GM12878 (cell line): Measurements from ENCODE around the gene SLC36A3. TPM values are rescaled to one million over a fixed set of nuclear protein-coding genes. Genes with fewer than 3 reads are reported as not detected.

ENCODE experiments used
- BCL11A ChIP-seq: IDR thresholded peaks from 2 replicates; pipeline ENCODE4 v1.6.1; 2011; ENCODE audit warnings: low read depth, low read length
- CREM ChIP-seq: IDR thresholded peaks from 2 replicates; pipeline ENCODE4 v1.6.1; 2014; ENCODE audit warnings: antibody characterized with exemption, low read depth
- ESRRA ChIP-seq: IDR thresholded peaks from 2 replicates; pipeline ENCODE4 v1.6.1; 2012; ENCODE audit warnings: mild to moderate bottlenecking, low read length, improper control_type of control experiment
- FOXM1 ChIP-seq: IDR thresholded peaks from 2 replicates; pipeline ENCODE4 v1.6.1; 2012; ENCODE audit warnings: low read depth, mild to moderate bottlenecking, inconsistent platforms, low read length, moderate library complexity
- IRF4 ChIP-seq: IDR thresholded peaks from 2 replicates; pipeline ENCODE4 v1.6.1; 2011; ENCODE audit warnings: low read depth, low read length
- KDM1A ChIP-seq: fragments of 200-600 bp; sonication (generic); IDR thresholded peaks from 2 replicates; pipeline ENCODE4 v1.6.1; 2016; ENCODE audit warnings: borderline replicate concordance
- KLF5 ChIP-seq: fragments of 450-650 bp; IDR thresholded peaks from 2 replicates; pipeline ENCODE4 v1.6.1; 2014; ENCODE audit warnings: mild to moderate bottlenecking; ENCODE audit not compliant: partially characterized antibody
- MEF2A ChIP-seq: IDR thresholded peaks from 2 replicates; pipeline ENCODE4 v1.6.1; 2011; ENCODE audit warnings: low read depth, mild to moderate bottlenecking, low read length, moderate library complexity; ENCODE audit not compliant: insufficient read depth
- NFIC ChIP-seq: IDR thresholded peaks from 2 replicates; pipeline ENCODE4 v1.6.1; 2012; ENCODE audit warnings: low read depth, mild to moderate bottlenecking, inconsistent platforms, low read length, moderate library complexity
- NFYA ChIP-seq: IDR thresholded peaks from 2 replicates; pipeline ENCODE4 v1.6.1; 2011; ENCODE audit warnings: low read depth, mild to moderate bottlenecking, low read length, improper control_type of control experiment, borderline replicate concordance
- NFYB ChIP-seq: IDR thresholded peaks from 2 replicates; pipeline ENCODE4 v1.6.1; 2011; ENCODE audit warnings: low read depth, mild to moderate bottlenecking, low read length, improper control_type of control experiment, moderate library complexity; ENCODE audit not compliant: insufficient read depth
- NR2F1 ChIP-seq: fragments of 450-650 bp; conservative IDR thresholded peaks from 2 replicates; pipeline ENCODE4 v1.6.1; 2017; ENCODE audit warnings: mild to moderate bottlenecking
- POU2F2 ChIP-seq: IDR thresholded peaks from 3 replicates; pipeline ENCODE4 v1.6.1; 2011; ENCODE audit warnings: low read depth, mild to moderate bottlenecking, low read length, borderline replicate concordance
- SMARCA5 ChIP-seq: fragments of 450-650 bp; IDR thresholded peaks from 2 replicates; pipeline ENCODE4 v1.6.1; 2017; ENCODE audit warnings: mild to moderate bottlenecking
- SREBF2 ChIP-seq: IDR thresholded peaks from 2 replicates; pipeline ENCODE4 v1.6.1; 2012; ENCODE audit warnings: mild to moderate bottlenecking, low read length
- TCF7 ChIP-seq: IDR thresholded peaks from 2 replicates; pipeline ENCODE4 v1.6.1; 2014; ENCODE audit warnings: antibody characterized with exemption, borderline replicate concordance
- YY1 ChIP-seq: IDR thresholded peaks from 2 replicates; pipeline ENCODE4 v1.6.1; 2011; ENCODE audit warnings: low read depth, mild to moderate bottlenecking, low read length
- ZNF384 ChIP-seq: IDR thresholded peaks from 2 replicates; pipeline ENCODE4 v1.6.1; 2012; ENCODE audit warnings: low read depth, mild to moderate bottlenecking, low read length, improper control_type of control experiment, borderline replicate concordance
- polyA plus RNA-seq, 11 experiments: library from polyadenylated mRNA; depleted of rRNA in 4 of 11; unstranded in 6 of 11; stranded (reverse) in 5 of 11; fragments of >200 nt; fragmentation: Nextera tagmentation in 4 of 11; fragmentation: Illumina TruSeq in 1 of 11; extraction: Ambion mirVana in 4 of 11; extraction: Trizol in 1 of 11; gene quantifications; 1 replicate in 1 of 11; 2 replicates in 10 of 11; pipeline versions ENCODE4 v1.2.1 to v1.2.3, GENCODE V29; 2011 to 2016; ENCODE audit warnings: inconsistent platforms in 2 of 11, missing spikeins in 2 of 11, low read depth in 1 of 11
- total RNA-seq, 4 experiments: library from RNA; depleted of rRNA in 3 of 4; stranded (reverse); fragments of >200 nt in 3 of 4; fragmentation: Illumina TruSeq in 1 of 4; extraction: Trizol in 1 of 4; gene quantifications; 2 replicates each; pipeline versions ENCODE4 v1.2.1 to v1.2.3, GENCODE V29; 2013 to 2021
- TF ChIP-seq, protein P1 (sequence below): IDR thresholded peaks from 2 replicates; pipeline ENCODE4 v1.6.1; 2011; ENCODE audit warnings: borderline replicate concordance, low read depth, mild to moderate bottlenecking, moderate library complexity, mixed read lengths, low read length; ENCODE audit not compliant: insufficient read depth; ENCODE audit errors: extremely low read length
- TF ChIP-seq, protein P2 (sequence below): IDR thresholded peaks from 2 replicates; pipeline ENCODE4 v1.6.1; 2011; ENCODE audit warnings: low read depth, low read length, improper control_type of control experiment, borderline replicate concordance
- TF ChIP-seq, protein P3 (sequence below): fragments of 450-650 bp; IDR thresholded peaks from 2 replicates; pipeline ENCODE4 v1.6.1; 2017; ENCODE audit warnings: borderline replicate concordance
- TF ChIP-seq, protein P4 (sequence below): fragments of 450-650 bp; IDR thresholded peaks from 2 replicates; pipeline ENCODE4 v1.6.1; 2016; ENCODE audit warnings: mild to moderate bottlenecking
- TF ChIP-seq, protein P5 (sequence below): fragments of 450-650 bp; IDR thresholded peaks from 2 replicates; pipeline ENCODE4 v1.6.1; 2017; ENCODE audit warnings: mild to moderate bottlenecking

Gene SLC36A3
- total and polyA plus RNA-seq, 10 of the 15 experiments (the other 5 are each of a cell fraction or from before 2014, with no cell fraction given), result 0.03 TPM; not detected in 9

DNA sequence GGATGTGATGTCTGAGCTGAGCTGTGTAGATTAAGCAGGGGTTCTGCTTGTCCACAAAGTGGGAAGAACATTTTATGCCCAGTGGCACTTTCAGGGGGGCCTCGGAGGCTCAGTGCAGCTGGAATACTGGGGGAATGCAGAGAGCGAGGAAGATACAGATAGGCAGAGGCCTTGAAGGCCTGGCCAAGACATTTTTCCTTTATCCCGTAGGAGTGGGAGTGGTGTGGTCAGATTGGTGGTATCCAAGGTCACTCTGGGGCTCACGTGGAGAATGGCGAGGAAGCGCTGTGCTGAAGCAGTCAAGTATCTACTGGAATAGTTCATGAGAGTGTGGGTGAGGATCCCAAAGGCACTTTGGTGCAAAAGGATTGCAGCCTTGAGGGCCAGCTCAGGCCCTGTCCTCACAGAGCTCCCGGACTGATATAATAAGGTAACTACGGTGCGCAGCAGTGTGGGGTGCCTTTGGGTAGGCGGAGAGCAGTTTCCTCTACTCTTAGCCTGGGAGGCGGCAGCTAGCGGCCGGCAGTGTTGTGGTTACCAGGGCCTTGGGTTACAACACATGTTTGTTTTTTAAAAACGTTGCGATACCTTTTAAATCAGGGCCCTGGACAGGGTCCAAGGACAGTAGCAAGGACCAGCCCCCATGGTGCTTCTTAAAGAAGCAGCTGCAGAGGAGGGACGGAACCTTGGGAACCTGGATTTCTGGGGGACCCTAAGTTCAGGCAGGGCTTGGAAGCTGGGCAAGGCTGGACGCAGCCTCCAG, 68.9 kb downstream of the SLC36A3 start (continued):
- TF ChIP-seq, protein P1, sequence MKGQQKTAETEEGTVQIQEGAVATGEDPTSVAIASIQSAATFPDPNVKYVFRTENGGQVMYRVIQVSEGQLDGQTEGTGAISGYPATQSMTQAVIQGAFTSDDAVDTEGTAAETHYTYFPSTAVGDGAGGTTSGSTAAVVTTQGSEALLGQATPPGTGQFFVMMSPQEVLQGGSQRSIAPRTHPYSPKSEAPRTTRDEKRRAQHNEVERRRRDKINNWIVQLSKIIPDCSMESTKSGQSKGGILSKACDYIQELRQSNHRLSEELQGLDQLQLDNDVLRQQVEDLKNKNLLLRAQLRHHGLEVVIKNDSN, result no peak
- TF ChIP-seq NR2F1, result 0 out of 2 replicates have a peak, but pooled peaks have one; percentile 18
- no peak for TF ChIP-seq KLF5
- TF ChIP-seq, protein P2, sequence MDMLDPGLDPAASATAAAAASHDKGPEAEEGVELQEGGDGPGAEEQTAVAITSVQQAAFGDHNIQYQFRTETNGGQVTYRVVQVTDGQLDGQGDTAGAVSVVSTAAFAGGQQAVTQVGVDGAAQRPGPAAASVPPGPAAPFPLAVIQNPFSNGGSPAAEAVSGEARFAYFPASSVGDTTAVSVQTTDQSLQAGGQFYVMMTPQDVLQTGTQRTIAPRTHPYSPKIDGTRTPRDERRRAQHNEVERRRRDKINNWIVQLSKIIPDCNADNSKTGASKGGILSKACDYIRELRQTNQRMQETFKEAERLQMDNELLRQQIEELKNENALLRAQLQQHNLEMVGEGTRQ, result no peak
- no peak for TF ChIP-seq TCF7
- no peak for TF ChIP-seq KDM1A
- TF ChIP-seq NFIC, result no peak
- no peak for TF ChIP-seq BCL11A
- no peak; the same call in 1 of the 2 replicates for TF ChIP-seq CREM
- TF ChIP-seq, protein P3, sequence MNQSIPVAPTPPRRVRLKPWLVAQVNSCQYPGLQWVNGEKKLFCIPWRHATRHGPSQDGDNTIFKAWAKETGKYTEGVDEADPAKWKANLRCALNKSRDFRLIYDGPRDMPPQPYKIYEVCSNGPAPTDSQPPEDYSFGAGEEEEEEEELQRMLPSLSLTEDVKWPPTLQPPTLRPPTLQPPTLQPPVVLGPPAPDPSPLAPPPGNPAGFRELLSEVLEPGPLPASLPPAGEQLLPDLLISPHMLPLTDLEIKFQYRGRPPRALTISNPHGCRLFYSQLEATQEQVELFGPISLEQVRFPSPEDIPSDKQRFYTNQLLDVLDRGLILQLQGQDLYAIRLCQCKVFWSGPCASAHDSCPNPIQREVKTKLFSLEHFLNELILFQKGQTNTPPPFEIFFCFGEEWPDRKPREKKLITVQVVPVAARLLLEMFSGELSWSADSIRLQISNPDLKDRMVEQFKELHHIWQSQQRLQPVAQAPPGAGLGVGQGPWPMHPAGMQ, result no peak
- TF ChIP-seq NFYA, result no peak
- TF ChIP-seq ESRRA, result no peak
- no peak for TF ChIP-seq POU2F2
- TF ChIP-seq, protein P4, sequence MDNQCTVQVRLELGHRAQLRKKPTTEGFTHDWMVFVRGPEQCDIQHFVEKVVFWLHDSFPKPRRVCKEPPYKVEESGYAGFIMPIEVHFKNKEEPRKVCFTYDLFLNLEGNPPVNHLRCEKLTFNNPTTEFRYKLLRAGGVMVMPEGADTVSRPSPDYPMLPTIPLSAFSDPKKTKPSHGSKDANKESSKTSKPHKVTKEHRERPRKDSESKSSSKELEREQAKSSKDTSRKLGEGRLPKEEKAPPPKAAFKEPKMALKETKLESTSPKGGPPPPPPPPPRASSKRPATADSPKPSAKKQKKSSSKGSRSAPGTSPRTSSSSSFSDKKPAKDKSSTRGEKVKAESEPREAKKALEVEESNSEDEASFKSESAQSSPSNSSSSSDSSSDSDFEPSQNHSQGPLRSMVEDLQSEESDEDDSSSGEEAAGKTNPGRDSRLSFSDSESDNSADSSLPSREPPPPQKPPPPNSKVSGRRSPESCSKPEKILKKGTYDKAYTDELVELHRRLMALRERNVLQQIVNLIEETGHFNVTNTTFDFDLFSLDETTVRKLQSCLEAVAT, result no peak
- TF ChIP-seq YY1, result peak; percentile 65; the same call in 1 of the 2 replicates
- TF ChIP-seq, protein P5, sequence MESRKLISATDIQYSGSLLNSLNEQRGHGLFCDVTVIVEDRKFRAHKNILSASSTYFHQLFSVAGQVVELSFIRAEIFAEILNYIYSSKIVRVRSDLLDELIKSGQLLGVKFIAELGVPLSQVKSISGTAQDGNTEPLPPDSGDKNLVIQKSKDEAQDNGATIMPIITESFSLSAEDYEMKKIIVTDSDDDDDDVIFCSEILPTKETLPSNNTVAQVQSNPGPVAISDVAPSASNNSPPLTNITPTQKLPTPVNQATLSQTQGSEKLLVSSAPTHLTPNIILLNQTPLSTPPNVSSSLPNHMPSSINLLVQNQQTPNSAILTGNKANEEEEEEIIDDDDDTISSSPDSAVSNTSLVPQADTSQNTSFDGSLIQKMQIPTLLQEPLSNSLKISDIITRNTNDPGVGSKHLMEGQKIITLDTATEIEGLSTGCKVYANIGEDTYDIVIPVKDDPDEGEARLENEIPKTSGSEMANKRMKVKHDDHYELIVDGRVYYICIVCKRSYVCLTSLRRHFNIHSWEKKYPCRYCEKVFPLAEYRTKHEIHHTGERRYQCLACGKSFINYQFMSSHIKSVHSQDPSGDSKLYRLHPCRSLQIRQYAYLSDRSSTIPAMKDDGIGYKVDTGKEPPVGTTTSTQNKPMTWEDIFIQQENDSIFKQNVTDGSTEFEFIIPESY, result no peak
- TF ChIP-seq NFYB, result no peak
- no peak for TF ChIP-seq MEF2A
- no peak for TF ChIP-seq SREBF2
- TF ChIP-seq FOXM1, result no peak
- TF ChIP-seq ZNF384, result no peak
- no peak for TF ChIP-seq SMARCA5
- no peak for TF ChIP-seq IRF4
